Measurements from ENCODE around the gene IGFBPL1. TPM values are rescaled to one million over a fixed set of nuclear protein-coding genes. Genes with fewer than 3 reads are reported as not detected.

The IGFBPL1 gene
- total RNA-seq, 2 experiments from 2014 or later, result not detected

- CTCF ChIA-PET (ENCODE audit: unreplicated experiment), result no interaction called here
Measured at GRCh38 chr9:38396371-38396671, 27.9 kb downstream of the IGFBPL1 start.

GRCh38 chr9:38395653-38396370 is 28.4 kb downstream of the IGFBPL1 start:
- CTCF ChIA-PET (ENCODE audit: unreplicated experiment), result no interaction called here
- H3K9me2 ChIP-seq (ENCODE audit: insufficient read depth, low read length), result no peaks in the 10 kb centered on the region
- no peak overlapping the region for H3K4me2 ChIP-seq (ENCODE audit: low read length)
- no peaks in the 10 kb centered on the region for H3K4me1 ChIP-seq (ENCODE audit: insufficient read depth, low read length, poor library complexity, severe bottlenecking)
- intact Hi-C loops (cut with micrococcal nuclease; ENCODE audit: unreplicated experiment), result no loop called here
- H3K4me3 ChIP-seq (ENCODE audit: low read depth, low read length, poor library complexity, severe bottlenecking), result no peak overlapping the region
- no TSS peak for BruUV-seq (replicated peaks)
- H3K36me3 ChIP-seq (ENCODE audit: insufficient read depth, low read length), result no peaks in the 10 kb centered on the region
- POLR2A ChIA-PET, result no interaction called here
- no peak overlapping the region for H2AFZ ChIP-seq (ENCODE audit: low read length)
- H3K79me2 ChIP-seq (ENCODE audit: insufficient read depth, low read depth, low read length), result no peaks in the 10 kb centered on the region
- H3K9me3 ChIP-seq (ENCODE audit: low read length), result no peaks in the 10 kb centered on the region
- no peak overlapping the region for H3K27ac ChIP-seq (ENCODE audit: low read depth, low read length, poor library complexity, severe bottlenecking)
- H4K20me1 ChIP-seq (ENCODE audit: insufficient read depth, low read length), result no peaks in the 10 kb centered on the region
- TF ChIP-seq CTCF (conservative IDR thresholded peaks at IDR 0.05; ENCODE audit: low read length) (no peak), EZH2phosphoT487 (IDR thresholded peaks at IDR 0.05; ENCODE audit: borderline replicate concordance, low read depth, low read length) (no peak)
- no peak for DNase-seq (ENCODE audit: low spot score)

More at GRCh38 chr9:38396371-38396671, 27.9 kb downstream of the IGFBPL1 start:
- Histone ChIP-seq H3K4me3 (ENCODE audit: low read depth, low read length, poor library complexity, severe bottlenecking) (no peak overlapping the region), H2AFZ (ENCODE audit: low read length) (no peak overlapping the region), H3K36me3 (ENCODE audit: insufficient read depth, low read length) (no peaks in the 10 kb centered on the region), H3K27ac (ENCODE audit: low read depth, low read length, poor library complexity, severe bottlenecking) (no peak overlapping the region), H4K20me1 (ENCODE audit: insufficient read depth, low read length) (no peaks in the 10 kb centered on the region), H3K9me2 (ENCODE audit: insufficient read depth, low read length) (no peaks in the 10 kb centered on the region), H3K4me2 (ENCODE audit: low read length) (no peak overlapping the region), H3K79me2 (ENCODE audit: insufficient read depth, low read depth, low read length) (no peaks in the 10 kb centered on the region), H3K9me3 (ENCODE audit: low read length) (no peaks in the 10 kb centered on the region), H3K4me1 (ENCODE audit: insufficient read depth, low read length, poor library complexity, severe bottlenecking) (no peaks in the 10 kb centered on the region)
- intact Hi-C loops (cut with micrococcal nuclease; ENCODE audit: unreplicated experiment), result no loop called here
- POLR2A ChIA-PET, result no interaction called here
- TF ChIP-seq CTCF (conservative IDR thresholded peaks at IDR 0.05; ENCODE audit: low read length) (no peak), EZH2phosphoT487 (IDR thresholded peaks at IDR 0.05; ENCODE audit: borderline replicate concordance, low read depth, low read length) (no peak)
- BruUV-seq (replicated peaks), result no TSS peak
- DNase-seq (ENCODE audit: low spot score), result no peak

- ChIA-PET CTCF (ENCODE audit: unreplicated experiment) (interaction anchor here (0.5 kb wide), 1 partner anchor 17 kb away, joined by 3 read pairs; no protein-coding TSS in a partner anchor), POLR2A (no interaction called here)
- H3K27ac ChIP-seq (ENCODE audit: low read depth, low read length, poor library complexity, severe bottlenecking), result no peak overlapping the region
- H4K20me1 ChIP-seq (ENCODE audit: insufficient read depth, low read length), result no peaks in the 10 kb centered on the region
- H3K4me1 ChIP-seq (ENCODE audit: insufficient read depth, low read length, poor library complexity, severe bottlenecking), result no peaks in the 10 kb centered on the region
- H3K4me3 ChIP-seq (ENCODE audit: low read depth, low read length, poor library complexity, severe bottlenecking), result no peak overlapping the region
- BruUV-seq (replicated peaks), result no TSS peak
- H3K9me2 ChIP-seq (ENCODE audit: insufficient read depth, low read length), result no peaks in the 10 kb centered on the region
- intact Hi-C loops (cut with micrococcal nuclease; ENCODE audit: unreplicated experiment), result no loop called here
- H3K79me2 ChIP-seq (ENCODE audit: insufficient read depth, low read depth, low read length), result no peaks in the 10 kb centered on the region
- H3K9me3 ChIP-seq (ENCODE audit: low read length), result no peaks in the 10 kb centered on the region
- H3K4me2 ChIP-seq (ENCODE audit: low read length), result no peak overlapping the region
- TF ChIP-seq CTCF (conservative IDR thresholded peaks at IDR 0.05; ENCODE audit: low read length) (no peak), EZH2phosphoT487 (IDR thresholded peaks at IDR 0.05; ENCODE audit: borderline replicate concordance, low read depth, low read length) (no peak)
- H2AFZ ChIP-seq (ENCODE audit: low read length), result no peak overlapping the region
- no peaks in the 10 kb centered on the region for H3K36me3 ChIP-seq (ENCODE audit: insufficient read depth, low read length)
- no peak for DNase-seq (ENCODE audit: low spot score)
Measured at GRCh38 chr9:38394416-38394815, 29.8 kb downstream of the IGFBPL1 start.
